Progenitor cell of endocrine pancreas (in vitro differentiated cells): ENCODE data around the gene FANK1. TPM values are rescaled to one million over a fixed set of nuclear protein-coding genes. Genes with fewer than 3 reads are reported as not detected.

ENCODE experiments used
- DNase-seq: peaks from one replicate; pipeline ENCODE4 v3.0.0; 2021; ENCODE audit warnings: low spot score; ENCODE audit not compliant: unreplicated experiment
- H3K27ac Mint-ChIP-seq: 2 replicates; pipeline ENCODE4 v1.8.0; 2021; ENCODE audit warnings: mild to moderate bottlenecking, moderate library complexity, mixed read lengths
- H3K27me3 Mint-ChIP-seq: 2 replicates; pipeline ENCODE4 v1.8.0; 2021; ENCODE audit warnings: mixed read lengths
- H3K36me3 Mint-ChIP-seq: 2 replicates; pipeline ENCODE4 v1.8.0; 2022; ENCODE audit warnings: mixed read lengths; ENCODE audit not compliant: insufficient read depth
- H3K4me1 Mint-ChIP-seq: 2 replicates; pipeline ENCODE4 v1.8.0; 2021; ENCODE audit warnings: low read depth, mixed read lengths
- H3K4me3 Mint-ChIP-seq: 2 replicates; pipeline ENCODE4 v1.8.0; 2021; ENCODE audit warnings: low read depth, mild to moderate bottlenecking, moderate library complexity, mixed read lengths
- H3K9me3 Mint-ChIP-seq: 2 replicates; pipeline ENCODE4 v1.8.0; 2021; ENCODE audit warnings: low read depth, mixed read lengths
- total RNA-seq: library from RNA; stranded (reverse); gene quantifications from 2 replicates; pipeline ENCODE4 v1.2.1, GENCODE V29; 2021
- TF ChIP-seq, protein P1 (sequence below): fragments of 200-600 bp; sonication (generic); IDR thresholded peaks from one replicate; pipeline ENCODE4 v1.5.0; 2021; ENCODE audit warnings: antibody characterized with exemption, mild to moderate bottlenecking; ENCODE audit not compliant: unreplicated experiment

Gene FANK1
- total RNA-seq, 1 donor from 2014 or later, result 3.2 TPM

- Mint-ChIP-seq H3K36me3 (peaks cover 25% of the 10 kb centered on the region), H3K27me3 (no peaks in the 10 kb centered on the region)
Observed at GRCh38 chr10:125850766-125851731, 45.3 kb upstream of the FANK1 start.

DNA sequence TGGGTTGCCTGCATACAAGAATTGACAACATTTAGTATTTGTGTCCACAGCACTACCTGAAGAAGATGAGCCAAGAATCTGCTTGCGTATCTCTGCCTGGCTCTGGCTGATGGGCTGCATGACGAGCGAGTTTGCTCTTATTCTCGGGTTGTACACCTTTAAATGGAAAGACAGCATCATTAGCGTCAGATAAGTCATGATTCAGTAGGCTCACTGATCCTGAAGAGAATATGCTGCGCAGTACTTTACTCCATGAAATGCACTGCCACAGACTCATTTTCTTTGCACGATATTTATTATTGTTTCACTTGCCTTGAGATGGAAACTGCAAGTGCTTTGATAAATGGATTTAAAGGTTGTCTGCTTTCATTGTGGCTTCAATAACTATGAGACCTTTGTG, 43.9 kb upstream of the FANK1 start:
- Mint-ChIP-seq H3K27me3 (no peaks in the 10 kb centered on the region), H3K4me3 (no peak overlapping the region), H3K27ac (no peak overlapping the region), H3K9me3 (no peaks in the 10 kb centered on the region), H3K4me1 (no peaks in the 10 kb centered on the region), H3K36me3 (peaks cover 22% of the 10 kb centered on the region)
- DNase-seq, result no peak
- TF ChIP-seq, protein P1, sequence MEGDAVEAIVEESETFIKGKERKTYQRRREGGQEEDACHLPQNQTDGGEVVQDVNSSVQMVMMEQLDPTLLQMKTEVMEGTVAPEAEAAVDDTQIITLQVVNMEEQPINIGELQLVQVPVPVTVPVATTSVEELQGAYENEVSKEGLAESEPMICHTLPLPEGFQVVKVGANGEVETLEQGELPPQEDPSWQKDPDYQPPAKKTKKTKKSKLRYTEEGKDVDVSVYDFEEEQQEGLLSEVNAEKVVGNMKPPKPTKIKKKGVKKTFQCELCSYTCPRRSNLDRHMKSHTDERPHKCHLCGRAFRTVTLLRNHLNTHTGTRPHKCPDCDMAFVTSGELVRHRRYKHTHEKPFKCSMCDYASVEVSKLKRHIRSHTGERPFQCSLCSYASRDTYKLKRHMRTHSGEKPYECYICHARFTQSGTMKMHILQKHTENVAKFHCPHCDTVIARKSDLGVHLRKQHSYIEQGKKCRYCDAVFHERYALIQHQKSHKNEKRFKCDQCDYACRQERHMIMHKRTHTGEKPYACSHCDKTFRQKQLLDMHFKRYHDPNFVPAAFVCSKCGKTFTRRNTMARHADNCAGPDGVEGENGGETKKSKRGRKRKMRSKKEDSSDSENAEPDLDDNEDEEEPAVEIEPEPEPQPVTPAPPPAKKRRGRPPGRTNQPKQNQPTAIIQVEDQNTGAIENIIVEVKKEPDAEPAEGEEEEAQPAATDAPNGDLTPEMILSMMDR, result no peak

More at GRCh38 chr10:125850766-125851731, 45.3 kb upstream of the FANK1 start:
- H3K9me3 Mint-ChIP-seq, result no peaks in the 10 kb centered on the region
- TF ChIP-seq, protein P1, result no peak
- no peaks in the 10 kb centered on the region for H3K4me1 Mint-ChIP-seq
- no peak overlapping the region for H3K27ac Mint-ChIP-seq
- no peak overlapping the region for H3K4me3 Mint-ChIP-seq
- no peak for DNase-seq

DNA sequence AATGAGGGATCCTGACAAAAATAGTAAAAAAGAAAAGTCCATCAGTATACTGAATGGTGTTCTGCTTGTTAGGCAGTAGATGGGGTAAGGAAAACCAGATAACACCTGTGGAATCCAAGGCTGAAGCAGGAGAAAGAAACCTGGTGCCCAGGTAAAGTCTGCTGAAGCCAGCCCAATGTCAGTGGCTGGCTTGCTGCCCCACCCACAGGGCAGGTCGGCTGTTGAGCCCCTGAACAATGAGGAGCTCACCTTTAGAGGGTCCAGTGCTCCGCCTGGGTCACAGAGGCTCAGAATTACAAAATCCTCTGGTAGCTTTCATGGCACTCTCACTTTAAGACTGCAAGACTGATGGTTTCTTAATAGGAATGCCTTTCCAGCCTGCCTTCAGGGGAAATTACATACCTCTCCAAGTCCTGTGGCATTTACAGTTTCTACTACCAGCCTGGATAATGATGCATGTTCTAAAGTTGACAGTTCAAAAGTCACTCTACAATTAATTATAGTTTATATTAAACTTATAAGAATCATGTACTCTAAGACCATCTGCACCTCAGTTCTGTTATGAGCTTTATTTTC, 39.1 kb upstream of the FANK1 start:
- TF ChIP-seq, protein P1, result no peak
- no peak overlapping the region for H3K4me3 Mint-ChIP-seq
- no peaks in the 10 kb centered on the region for H3K27me3 Mint-ChIP-seq
- no peak overlapping the region for H3K27ac Mint-ChIP-seq
- peaks cover 8% of the 10 kb centered on the region for H3K36me3 Mint-ChIP-seq
- DNase-seq, result no peak
- H3K4me1 Mint-ChIP-seq, result peaks cover 3% of the 10 kb centered on the region
- no peaks in the 10 kb centered on the region for H3K9me3 Mint-ChIP-seq

DNA sequence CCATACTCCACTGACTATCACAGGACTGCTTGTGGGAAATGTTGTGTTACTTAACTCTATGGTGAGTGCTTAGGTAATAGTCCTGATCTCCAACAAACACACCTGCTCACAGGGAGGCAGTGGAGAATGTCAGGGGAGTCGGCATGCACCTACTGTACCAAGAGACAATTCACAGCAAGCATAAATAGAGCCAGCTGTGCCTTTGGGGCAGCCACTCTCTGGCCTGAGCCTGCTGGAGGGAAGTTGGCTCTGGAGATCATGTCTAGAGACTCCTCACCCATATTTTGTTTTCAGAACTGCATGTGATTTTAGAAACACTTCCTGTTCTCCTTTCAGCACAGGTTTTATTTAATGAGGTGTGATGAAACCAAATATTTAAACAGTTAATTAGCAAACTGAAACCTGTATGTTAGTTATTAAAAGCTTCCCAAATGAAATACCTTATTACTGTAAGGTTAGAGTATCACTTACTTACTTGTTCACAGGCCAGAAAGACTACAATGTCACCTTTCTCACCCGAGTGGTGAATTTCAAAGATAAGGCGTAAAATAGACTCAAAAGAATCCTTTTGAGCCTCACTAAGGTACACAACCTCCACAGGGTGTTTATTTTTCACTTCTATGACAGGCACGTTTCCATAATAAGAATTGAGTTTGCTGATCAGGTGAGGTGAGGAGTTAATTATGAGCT, 37.1 kb upstream of the FANK1 start:
- H3K9me3 Mint-ChIP-seq, result no peaks in the 10 kb centered on the region
- DNase-seq, result no peak
- TF ChIP-seq, protein P1, result no peak
- no peak overlapping the region for H3K4me3 Mint-ChIP-seq
- peaks cover 3% of the 10 kb centered on the region for H3K4me1 Mint-ChIP-seq
- no peak overlapping the region for H3K27ac Mint-ChIP-seq
- H3K36me3 Mint-ChIP-seq, result peaks cover 4% of the 10 kb centered on the region
- H3K27me3 Mint-ChIP-seq, result no peaks in the 10 kb centered on the region

GRCh38 chr10:125865120-125865519, 31.2 kb upstream of the FANK1 start:
- H3K4me1 Mint-ChIP-seq, result no peaks in the 10 kb centered on the region
- H3K27ac Mint-ChIP-seq, result no peak overlapping the region
- H3K9me3 Mint-ChIP-seq, result no peaks in the 10 kb centered on the region
- H3K4me3 Mint-ChIP-seq, result no peak overlapping the region
- H3K36me3 Mint-ChIP-seq, result peaks cover 7% of the 10 kb centered on the region
- no peak for DNase-seq
- TF ChIP-seq, protein P1, result no peak
- no peaks in the 10 kb centered on the region for H3K27me3 Mint-ChIP-seq
